Neural cell (in vitro differentiated cells): Measurements from ENCODE around the gene ANKRD37. TPM values are rescaled to one million over a fixed set of nuclear protein-coding genes. Genes with fewer than 3 reads are reported as not detected.

ENCODE experiments used
- H2AFZ ChIP-seq: fragments of 200-600, 300-800 bp; sonication (generic), shearing (Covaris generic); 2 replicates; pipeline ENCODE4 v1.6.0; 2014; ENCODE audit warnings: low read depth, mild to moderate bottlenecking, antibody characterized with exemption, low read length, moderate library complexity
- H3F3A ChIP-seq: fragments of 200-600 bp; shearing (Covaris generic); 2 replicates; pipeline ENCODE4 v1.6.1; 2016; ENCODE audit warnings: mild to moderate bottlenecking, moderate library complexity, mixed read lengths, antibody characterized with exemption, low read length; ENCODE audit not compliant: insufficient read depth, poor library complexity, severe bottlenecking
- H3K27ac ChIP-seq: fragments of 200-600, 300-800 bp; sonication (generic), shearing (Covaris generic); 2 replicates; pipeline ENCODE4 v1.5.1; 2014; ENCODE audit warnings: mild to moderate bottlenecking, low read length, moderate library complexity
- H3K27me3 ChIP-seq: fragments of 300-800, 200-600 bp; sonication (generic), shearing (Covaris generic); 2 replicates; pipeline ENCODE4 v1.6.0; 2014; ENCODE audit warnings: mild to moderate bottlenecking, low read depth, low read length, moderate library complexity; ENCODE audit not compliant: insufficient read depth
- H3K36me3 ChIP-seq: fragments of 300-800, 200-600 bp; sonication (generic), shearing (Covaris generic); 2 replicates; pipeline ENCODE4 v1.5.1; 2014; ENCODE audit warnings: mild to moderate bottlenecking, antibody characterized with exemption, low read length, moderate library complexity; ENCODE audit not compliant: insufficient read depth
- H3K4me2 ChIP-seq: fragments of 300-800, 200-600 bp; sonication (generic), shearing (Covaris generic); 2 replicates; pipeline ENCODE4 v1.6.0; 2014; ENCODE audit warnings: mild to moderate bottlenecking, low read length
- H3K4me3 ChIP-seq: fragments of 300-800, 200-600 bp; sonication (generic), shearing (Covaris generic); 2 replicates; pipeline ENCODE4 v1.5.1; 2014; ENCODE audit warnings: mild to moderate bottlenecking, low read length, moderate library complexity
- H3K79me2 ChIP-seq: fragments of 200-600 bp; shearing (Covaris generic); replicated peaks from 2 replicates; pipeline ENCODE4 v1.6.0; 2014; ENCODE audit warnings: mild to moderate bottlenecking, low read length, moderate library complexity; ENCODE audit not compliant: insufficient read depth
- H3K9ac ChIP-seq: fragments of 300-800, 200-600 bp; sonication (generic), shearing (Covaris generic); 2 replicates; pipeline ENCODE4 v1.6.1; 2016; ENCODE audit warnings: mild to moderate bottlenecking, low read length, mixed read lengths
- H3K9me2 ChIP-seq: fragments of 200-600 bp; shearing (Covaris generic); 2 replicates; pipeline ENCODE4 v1.6.1; 2016; ENCODE audit warnings: mild to moderate bottlenecking, low read length, mixed read lengths; ENCODE audit not compliant: insufficient read depth
- H3K9me3 ChIP-seq: fragments of 200-600, 300-800 bp; sonication (generic), shearing (Covaris generic); 2 replicates; pipeline ENCODE4 v1.6.1; 2016; ENCODE audit warnings: mild to moderate bottlenecking, mixed run types, low read length, moderate library complexity, mixed read lengths
- H4K20me1 ChIP-seq: fragments of 200-600 bp; shearing (Covaris generic); 2 replicates; pipeline ENCODE4 v1.6.1; 2016; ENCODE audit warnings: mild to moderate bottlenecking, mixed run types; ENCODE audit not compliant: insufficient read depth
- EP300 ChIP-seq: fragments of 450-650 bp; conservative IDR thresholded peaks from 2 replicates; pipeline ENCODE4 v1.6.1; 2014; ENCODE audit warnings: antibody characterized with exemption, mild to moderate bottlenecking, moderate library complexity; ENCODE audit not compliant: poor library complexity, severe bottlenecking
- EZH2 ChIP-seq: fragments of 200-600, 300-800 bp; shearing (Covaris generic), sonication (generic); IDR thresholded peaks from 2 replicates; pipeline ENCODE4 v1.6.1; 2014; ENCODE audit warnings: antibody characterized with exemption, low read length, borderline replicate concordance, mild to moderate bottlenecking; ENCODE audit not compliant: insufficient read depth, poor library complexity, severe bottlenecking
- MXI1 ChIP-seq: fragments of 450-650 bp; conservative IDR thresholded peaks from 2 replicates; pipeline ENCODE4 v1.6.1; 2014; ENCODE audit warnings: antibody characterized with exemption, mild to moderate bottlenecking; ENCODE audit not compliant: poor library complexity, severe bottlenecking
- POLR2AphosphoS5 ChIP-seq: IDR thresholded peaks from 2 replicates; pipeline ENCODE4 v1.6.1; 2012
- RAD21 ChIP-seq: fragments of 450-650 bp; conservative IDR thresholded peaks from 2 replicates; pipeline ENCODE4 v1.6.1; 2014; ENCODE audit warnings: antibody characterized with exemption, mild to moderate bottlenecking, moderate library complexity
- REST ChIP-seq: IDR thresholded peaks from 2 replicates; pipeline ENCODE4 v1.6.1; 2012; ENCODE audit warnings: borderline replicate concordance
- SMC3 ChIP-seq: fragments of 450-650 bp; conservative IDR thresholded peaks from 2 replicates; pipeline ENCODE4 v1.6.1; 2014; ENCODE audit warnings: antibody characterized with exemption, mild to moderate bottlenecking, moderate library complexity; ENCODE audit not compliant: poor library complexity
- TAF1 ChIP-seq: IDR thresholded peaks from 2 replicates; pipeline ENCODE4 v1.6.1; 2012; ENCODE audit warnings: low read depth
- polyA plus RNA-seq: library from polyadenylated mRNA; depleted of rRNA; stranded (reverse); fragments of >200 nt; gene quantifications from 2 replicates; pipeline ENCODE4 v1.2.3, GENCODE V29; 2014
- small RNA-seq, 3 experiments: library from RNA; depleted of rRNA; stranded (forward); fragments of <200 nt; gene quantifications; one replicate each; pipeline ENCODE3, GENCODE V24; 2012
- TF ChIP-seq, protein P1 (sequence below): fragments of 450-650 bp; IDR thresholded peaks from 2 replicates; pipeline ENCODE4 v1.5.1; 2014; ENCODE audit warnings: antibody characterized with exemption, mild to moderate bottlenecking, moderate library complexity; ENCODE audit not compliant: poor library complexity, severe bottlenecking

Gene ANKRD37
- polyA plus RNA-seq, 1 donor from 2014 or later: 2.6 TPM

DNA sequence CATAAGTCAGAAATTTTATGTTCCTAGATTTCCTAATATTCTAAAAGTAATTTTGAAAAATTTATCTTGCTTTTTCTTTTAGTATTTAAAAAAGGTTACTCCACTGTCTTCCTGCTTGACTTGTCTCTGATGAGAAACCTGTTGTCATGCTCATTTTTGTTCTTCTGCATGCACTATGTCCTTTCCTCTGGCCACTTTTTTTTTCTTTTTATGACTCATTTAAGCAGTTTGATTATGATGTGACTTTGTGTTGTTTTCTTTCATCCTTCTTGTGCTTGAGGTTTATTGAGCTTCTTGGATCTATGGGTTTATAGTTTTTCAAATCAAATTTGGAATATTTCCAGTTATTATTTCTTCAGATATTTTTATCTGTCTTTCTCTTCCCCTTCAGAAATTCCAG, 41.2 kb downstream of the ANKRD37 start:
- Histone ChIP-seq H3F3A (no peaks in the 10 kb centered on the region), H3K4me2 (no peak overlapping the region), H3K27ac (no peak overlapping the region), H3K79me2 (no peaks in the 10 kb centered on the region), H3K27me3 (no peaks in the 10 kb centered on the region), H3K36me3 (no peaks in the 10 kb centered on the region), H3K9me3 (no peaks in the 10 kb centered on the region), H3K9ac (no peak overlapping the region), H2AFZ (no peak overlapping the region), H3K9me2 (no peaks in the 10 kb centered on the region), H4K20me1 (no peaks in the 10 kb centered on the region), H3K4me3 (no peak overlapping the region)
- TF ChIP-seq EZH2 (no peak), EP300 (no peak), MXI1 (no peak), POLR2AphosphoS5 (no peak), TAF1 (no peak)

DNA sequence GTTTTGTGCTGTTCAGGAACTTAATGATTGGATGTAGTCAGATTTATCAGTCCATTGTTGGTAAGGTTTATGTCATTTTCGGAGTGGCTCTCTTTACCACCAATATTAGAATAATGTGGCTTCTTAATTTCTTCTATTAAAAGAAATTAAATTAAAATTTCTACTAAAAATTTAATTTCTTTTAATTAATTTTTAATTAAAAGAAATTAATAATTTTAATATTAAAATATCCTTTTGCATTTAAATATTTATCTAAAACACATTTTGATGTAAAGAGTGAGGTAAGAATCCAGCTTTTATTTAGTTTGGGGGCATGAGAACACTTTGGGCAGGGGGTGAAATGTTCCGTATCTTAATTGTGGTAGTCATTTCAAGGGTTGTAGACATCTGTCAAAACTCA, 44.8 kb downstream of the ANKRD37 start:
- Histone ChIP-seq H3K4me3 (no peak overlapping the region), H3K27ac (no peak overlapping the region), H3K4me2 (no peak overlapping the region), H3K36me3 (no peaks in the 10 kb centered on the region), H3K9me3 (no peaks in the 10 kb centered on the region), H3F3A (no peaks in the 10 kb centered on the region), H3K27me3 (no peaks in the 10 kb centered on the region), H3K9ac (no peak overlapping the region), H2AFZ (no peak overlapping the region), H3K79me2 (no peaks in the 10 kb centered on the region), H4K20me1 (no peaks in the 10 kb centered on the region), H3K9me2 (no peaks in the 10 kb centered on the region)
- TF ChIP-seq REST (no peak), TAF1 (no peak), EP300 (no peak), EZH2 (no peak), SMC3 (no peak), RAD21 (no peak), POLR2AphosphoS5 (no peak), MXI1 (no peak)
- TF ChIP-seq, protein P1, sequence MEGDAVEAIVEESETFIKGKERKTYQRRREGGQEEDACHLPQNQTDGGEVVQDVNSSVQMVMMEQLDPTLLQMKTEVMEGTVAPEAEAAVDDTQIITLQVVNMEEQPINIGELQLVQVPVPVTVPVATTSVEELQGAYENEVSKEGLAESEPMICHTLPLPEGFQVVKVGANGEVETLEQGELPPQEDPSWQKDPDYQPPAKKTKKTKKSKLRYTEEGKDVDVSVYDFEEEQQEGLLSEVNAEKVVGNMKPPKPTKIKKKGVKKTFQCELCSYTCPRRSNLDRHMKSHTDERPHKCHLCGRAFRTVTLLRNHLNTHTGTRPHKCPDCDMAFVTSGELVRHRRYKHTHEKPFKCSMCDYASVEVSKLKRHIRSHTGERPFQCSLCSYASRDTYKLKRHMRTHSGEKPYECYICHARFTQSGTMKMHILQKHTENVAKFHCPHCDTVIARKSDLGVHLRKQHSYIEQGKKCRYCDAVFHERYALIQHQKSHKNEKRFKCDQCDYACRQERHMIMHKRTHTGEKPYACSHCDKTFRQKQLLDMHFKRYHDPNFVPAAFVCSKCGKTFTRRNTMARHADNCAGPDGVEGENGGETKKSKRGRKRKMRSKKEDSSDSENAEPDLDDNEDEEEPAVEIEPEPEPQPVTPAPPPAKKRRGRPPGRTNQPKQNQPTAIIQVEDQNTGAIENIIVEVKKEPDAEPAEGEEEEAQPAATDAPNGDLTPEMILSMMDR: no peak

- Histone ChIP-seq H3K27ac (no peak overlapping the region), H2AFZ (no peak overlapping the region), H3K4me2 (no peak overlapping the region), H3K36me3 (no peaks in the 10 kb centered on the region), H3K27me3 (no peaks in the 10 kb centered on the region), H3F3A (no peaks in the 10 kb centered on the region), H3K9me3 (no peaks in the 10 kb centered on the region), H4K20me1 (no peaks in the 10 kb centered on the region), H3K79me2 (no peaks in the 10 kb centered on the region), H3K9ac (no peak overlapping the region), H3K4me3 (no peak overlapping the region), H3K9me2 (no peaks in the 10 kb centered on the region)
- no peak for TF ChIP-seq EP300
- TF ChIP-seq MXI1: no peak
- TF ChIP-seq TAF1: no peak
- TF ChIP-seq EZH2: no peak
Observed at GRCh38 chr4:185445209-185445608, 48.6 kb downstream of the ANKRD37 start.

Small RNAs within 50 kb of the gene (small RNA-seq; reads per million reads assigned to genes)
- gene RF00019: 0 to 1.2 (median 0) reads per million in 3 experiments

Other genes with a start within 250 kb of the ANKRD37 start
- 26.1 and 29.8 TPM in 2 replicates for gene CFAP97, start 192.8 kb upstream of the ANKRD37 start, polyA plus RNA-seq
- 6.4 and 7.9 TPM in 2 replicates for gene SNX25, start 187.2 kb upstream of the ANKRD37 start, polyA plus RNA-seq
- gene LRP2BP, start 917 bp upstream of the ANKRD37 start, polyA plus RNA-seq: 0.58 and 1.1 TPM in 2 replicates
- 38.9 and 39.7 TPM in 2 replicates for gene UFSP2, start 29.1 kb downstream of the ANKRD37 start, polyA plus RNA-seq
- gene CCDC110, start 74.9 kb downstream of the ANKRD37 start, polyA plus RNA-seq: 0.21 TPM in 1 of 2 replicates, not detected in the other
- gene PDLIM3, start 138.7 kb downstream of the ANKRD37 start, polyA plus RNA-seq: 1.8 and 2.2 TPM in 2 replicates